Measurements from ENCODE around the gene MRPL19. TPM values are rescaled to one million over a fixed set of nuclear protein-coding genes. Genes with fewer than 3 reads are reported as not detected.

Gene MRPL19
- total RNA-seq, 1 donor from 2014 or later = 56.8 TPM

DNA sequence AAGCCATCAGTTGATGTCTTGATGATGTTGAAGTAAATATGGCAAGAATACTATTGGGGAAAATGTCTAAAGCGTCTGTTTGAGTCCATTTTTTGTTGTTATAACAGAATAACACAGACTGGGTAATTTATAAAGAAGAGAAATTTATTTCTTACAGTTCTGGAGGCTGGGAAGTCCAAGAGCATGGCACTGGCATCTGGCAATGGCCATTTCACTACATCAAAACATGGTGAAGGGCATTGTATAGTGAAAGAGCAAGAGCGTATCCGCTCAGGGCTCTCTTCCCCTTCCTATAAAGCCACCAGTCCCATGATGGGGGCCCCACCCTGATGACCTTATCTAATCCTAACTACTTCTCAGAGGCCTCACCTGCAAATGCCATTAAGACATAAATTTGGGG, 29.6 kb upstream of the MRPL19 start:
- no peak for DNase-seq

DNA sequence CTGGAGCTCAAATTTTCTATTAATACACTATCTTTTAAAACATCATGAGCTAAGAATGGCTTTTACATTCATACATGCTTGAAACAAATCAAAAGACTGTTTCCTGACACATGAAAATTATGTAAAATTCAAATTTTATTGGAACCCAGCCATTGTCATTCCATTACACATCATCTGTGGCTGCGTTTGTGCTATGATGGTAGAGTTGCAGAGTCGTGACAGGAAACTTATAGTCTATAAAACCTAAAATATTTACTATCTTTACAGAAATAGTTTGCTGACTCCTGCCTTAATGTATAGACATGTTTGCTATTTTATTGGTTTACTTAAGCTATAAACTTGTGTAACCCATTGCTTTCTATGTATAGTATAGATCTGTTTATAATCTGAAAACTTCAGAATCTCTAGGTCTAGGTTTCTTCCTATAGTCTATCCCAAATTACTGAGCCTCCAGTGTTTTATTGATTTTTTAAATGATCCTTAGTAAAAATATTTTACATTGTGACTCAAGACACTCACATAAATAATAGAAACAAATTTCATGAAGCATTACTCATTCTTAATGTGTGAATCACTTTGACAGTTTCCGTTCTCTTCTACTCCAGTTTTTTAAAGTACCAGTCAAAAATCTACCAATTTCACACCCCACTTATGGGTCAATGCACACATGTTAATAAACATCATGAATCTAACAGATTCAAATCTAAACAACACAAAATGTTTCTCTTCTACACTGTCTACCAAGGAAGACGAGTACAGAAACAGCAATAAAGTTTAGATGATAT, 26.4 kb upstream of the MRPL19 start:
- DNase-seq = no peak

DNA sequence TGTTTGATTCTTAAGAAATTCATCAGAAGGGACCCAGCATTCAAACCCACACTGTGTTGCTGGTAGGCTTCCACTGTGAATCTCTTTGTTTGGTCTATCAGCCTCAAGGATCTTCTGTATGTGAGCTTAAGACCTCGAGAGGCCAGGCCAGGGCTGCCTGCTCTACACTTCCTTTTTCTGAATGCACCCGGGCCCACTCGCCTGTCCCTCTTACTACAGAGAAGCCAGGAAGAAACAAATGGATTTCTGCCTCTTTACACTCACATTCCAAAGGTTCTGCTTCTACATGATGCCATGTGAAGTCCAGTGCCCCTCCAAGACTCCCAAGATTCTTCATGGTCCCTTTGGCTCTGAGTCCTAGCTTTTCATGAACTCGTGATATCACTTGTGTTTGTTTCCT, 25.4 kb upstream of the MRPL19 start:
- no peak for DNase-seq

DNA sequence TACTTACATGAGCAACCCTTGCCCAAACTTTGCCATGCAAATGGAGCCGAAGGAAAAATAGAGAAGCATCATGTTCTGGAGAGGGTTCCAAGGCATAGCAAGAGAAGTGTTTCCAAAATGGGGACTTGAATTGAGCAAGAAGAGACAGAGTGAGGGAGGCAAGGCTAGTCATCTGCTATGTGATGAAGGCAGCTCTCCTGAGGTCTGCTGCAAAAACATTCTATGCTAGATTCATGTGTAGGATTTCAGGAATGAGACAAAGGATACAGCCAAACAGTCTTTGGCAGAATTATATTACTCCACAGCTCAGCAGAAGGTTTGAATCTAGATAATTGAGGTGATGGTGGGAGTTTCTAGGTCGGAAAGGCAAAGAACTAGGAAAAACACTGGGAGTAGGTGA, 24.1 kb upstream of the MRPL19 start:
- no peak for DNase-seq

DNA sequence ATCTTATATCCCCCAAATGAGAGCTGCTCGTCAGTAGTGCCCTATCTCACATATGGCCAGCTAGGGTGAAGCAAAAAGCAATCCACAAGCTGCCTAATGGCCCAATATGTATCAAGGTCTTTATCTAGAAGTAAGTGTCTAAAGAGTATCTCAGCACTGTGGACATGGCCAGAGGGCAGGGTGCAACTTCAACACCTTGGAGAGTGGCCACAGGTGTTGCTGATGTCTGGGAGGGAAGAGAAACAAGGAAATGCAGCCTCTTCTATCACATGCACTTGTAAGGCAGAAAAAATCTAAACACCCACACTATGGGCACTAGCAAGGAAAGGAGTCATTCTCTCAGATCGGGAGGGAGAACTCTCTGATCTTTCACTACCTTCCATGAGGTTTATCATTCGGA, 23.7 kb upstream of the MRPL19 start:
- DNase-seq = no peak

DNA sequence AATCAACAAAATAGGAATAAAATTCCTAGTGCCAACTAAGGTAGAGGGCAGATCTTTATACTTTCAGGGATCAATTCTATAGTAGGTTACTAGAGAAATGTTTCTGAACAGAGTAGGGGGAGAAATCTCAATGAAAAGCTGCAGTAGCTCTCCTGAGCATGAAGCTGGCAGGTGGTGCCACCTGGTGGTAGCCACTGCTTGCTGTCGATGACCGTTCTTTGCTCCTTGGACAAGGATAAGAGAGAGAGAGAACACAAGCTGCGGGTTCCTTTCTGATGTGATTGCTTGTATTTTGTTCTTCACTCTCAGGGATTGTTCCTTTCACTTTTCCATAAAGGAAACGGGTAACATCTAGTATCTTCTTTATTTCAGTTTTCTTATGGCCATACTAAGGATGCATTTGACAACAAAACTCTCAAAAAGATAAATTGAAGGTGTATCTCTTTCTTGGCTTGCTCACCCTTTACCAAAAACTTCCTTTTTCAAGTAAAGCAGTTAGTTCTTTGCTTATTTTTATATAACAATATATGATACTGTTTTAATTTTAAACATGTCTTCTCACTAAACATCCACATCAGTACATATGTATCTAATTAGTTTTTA, 18.6 kb upstream of the MRPL19 start:
- peak; percentile 85 for DNase-seq

DNA sequence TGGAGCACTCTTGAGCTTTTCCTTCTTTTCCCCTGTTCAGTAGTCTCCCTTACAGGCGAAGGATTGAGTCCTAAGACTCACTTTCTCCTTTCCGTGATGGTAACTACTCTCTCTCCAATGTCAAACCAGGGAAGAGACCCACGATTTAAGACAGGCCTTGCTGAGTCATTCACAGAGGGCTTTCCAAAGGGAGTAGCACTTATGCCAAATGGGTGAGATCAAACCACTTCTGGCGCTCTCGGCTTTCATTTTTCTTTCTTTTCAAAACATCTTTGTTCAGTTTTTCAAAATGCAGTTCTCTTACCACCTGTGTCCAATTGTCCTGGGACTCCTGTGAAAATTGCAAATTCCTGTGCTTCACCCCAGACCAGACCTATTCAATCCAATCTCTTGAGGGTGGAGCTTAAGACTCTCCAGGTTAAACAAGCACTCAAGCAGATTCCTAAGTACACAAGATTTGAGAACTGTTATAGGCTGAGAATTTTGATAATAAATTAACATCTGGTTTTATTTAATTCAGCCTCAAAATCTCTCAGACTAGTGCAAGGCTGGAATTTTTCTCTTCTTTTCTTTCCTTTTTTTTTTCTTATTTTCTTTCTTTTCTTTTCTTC, 14.4 kb upstream of the MRPL19 start:
- DNase-seq = peak; percentile 34

DNA sequence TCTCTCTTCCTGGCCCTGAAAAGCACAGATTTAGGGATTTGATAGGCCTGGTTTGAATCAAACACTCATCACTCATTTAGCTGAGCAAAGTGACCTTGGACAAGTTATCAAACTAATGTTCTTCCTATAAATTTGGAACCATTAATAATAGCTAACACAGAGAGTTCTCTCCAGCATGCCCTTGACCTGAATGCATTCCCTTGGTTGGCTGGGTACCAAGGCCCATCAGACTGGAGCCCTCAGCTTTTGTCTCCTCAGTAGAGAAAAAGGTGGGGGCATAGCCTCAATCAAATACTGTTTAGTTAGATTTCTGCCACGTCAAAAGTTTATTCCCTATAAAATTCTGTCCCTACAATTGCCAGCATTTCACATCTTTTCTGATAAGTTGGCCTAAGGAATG, 13.8 kb upstream of the MRPL19 start:
- DNase-seq = no peak

DNA sequence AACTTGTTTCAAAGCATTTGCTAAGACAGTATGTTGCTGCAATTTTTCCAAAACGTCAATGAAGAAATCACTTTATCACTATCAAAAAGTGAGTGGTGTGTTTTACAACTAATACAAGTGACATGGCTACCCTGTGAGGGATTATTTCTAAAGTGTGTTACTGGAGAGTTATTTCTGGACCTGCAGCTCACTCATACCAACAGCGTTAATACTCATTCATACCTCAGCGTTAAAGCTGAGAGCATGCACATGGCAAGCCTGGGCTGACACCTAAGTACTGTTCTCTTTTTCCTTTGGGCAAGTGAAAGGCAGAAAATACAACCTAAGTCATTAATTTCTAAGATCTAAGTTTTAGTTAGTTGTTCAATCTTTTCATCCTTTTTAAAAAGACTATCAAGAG, 13.0 kb upstream of the MRPL19 start:
- DNase-seq = no peak

DNA sequence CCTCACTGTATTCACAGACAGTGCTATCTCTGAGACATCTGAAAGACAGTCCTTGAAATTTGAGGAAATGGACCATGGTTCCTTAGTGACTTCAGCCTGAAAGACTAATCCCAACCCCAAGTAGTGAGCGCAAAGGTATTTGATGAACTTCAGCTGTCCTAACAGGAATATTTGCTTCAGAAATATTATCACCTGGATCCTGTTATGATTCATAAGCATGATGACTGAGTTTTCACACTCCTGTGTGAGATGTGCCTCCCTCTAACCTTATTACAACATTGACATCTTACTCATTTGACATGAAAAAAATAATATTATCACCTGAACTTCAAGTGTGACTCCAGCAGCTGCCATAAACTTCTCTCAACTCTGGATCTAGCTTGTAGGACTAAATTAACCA, 11.6 kb upstream of the MRPL19 start:
- DNase-seq = no peak

DNA sequence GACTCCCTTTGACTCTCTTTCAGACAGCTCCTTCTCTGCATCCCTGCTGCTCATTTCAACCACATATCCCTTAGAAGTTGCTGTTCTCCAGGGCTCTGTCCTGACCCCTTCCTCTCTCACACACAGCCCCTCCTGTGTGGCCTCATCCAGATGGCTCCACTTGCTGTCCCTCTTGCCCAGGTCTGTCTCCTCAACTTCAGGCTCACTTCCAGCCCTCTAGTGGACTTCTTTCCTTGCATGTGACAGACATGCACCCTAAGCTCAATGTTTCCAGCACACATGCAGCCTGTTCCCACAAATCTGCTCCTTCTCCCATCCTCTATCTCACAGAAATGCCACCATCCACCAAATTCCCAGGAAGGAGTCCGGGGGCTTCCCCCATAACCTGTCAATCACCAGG, 9.0 kb upstream of the MRPL19 start:
- no peak for DNase-seq

DNA sequence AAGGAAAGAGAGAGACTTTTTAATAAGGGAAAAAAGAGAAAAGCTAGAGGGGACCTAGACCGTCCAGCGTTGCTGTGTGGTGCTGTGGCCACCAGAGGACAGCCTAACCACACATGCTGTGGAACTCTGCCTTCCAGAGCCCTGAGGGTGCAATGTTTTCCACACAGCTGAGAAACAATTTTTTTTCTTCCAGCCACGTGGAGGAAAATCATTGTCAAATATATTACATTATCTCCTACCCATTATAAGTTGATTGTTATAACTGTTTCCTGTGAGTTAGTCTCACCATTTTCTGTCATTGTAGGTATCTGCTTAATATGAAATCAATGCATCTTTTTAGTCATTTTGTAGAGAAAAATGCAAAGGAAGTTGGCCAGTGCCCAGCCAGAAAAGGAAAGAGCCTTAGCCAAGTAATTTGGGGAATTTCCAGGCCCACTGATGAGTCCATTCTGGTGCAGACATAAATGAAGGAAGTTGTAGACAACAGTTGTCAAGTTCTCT, 5.9 kb upstream of the MRPL19 start:
- peak; percentile 85 for DNase-seq

DNA sequence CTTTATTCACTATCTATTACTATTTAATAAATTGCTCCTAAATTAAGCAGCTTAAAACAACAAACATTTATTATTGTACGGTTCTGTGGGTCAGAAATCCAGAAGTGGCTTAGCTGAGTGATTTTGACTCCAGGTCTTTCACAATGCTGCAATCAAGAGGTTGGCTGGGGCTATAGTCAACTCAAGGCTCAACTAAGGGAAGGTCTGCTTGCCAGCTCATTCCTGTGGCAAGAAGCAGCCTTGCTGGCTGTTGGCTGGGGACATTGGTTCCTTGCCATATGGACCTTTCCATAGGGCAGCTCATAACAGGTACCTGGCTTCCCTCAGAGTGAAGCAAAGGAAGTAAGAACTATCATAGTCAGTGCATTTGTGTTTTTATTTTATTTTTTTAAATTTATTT, 5.0 kb upstream of the MRPL19 start:
- no peak for DNase-seq

DNA sequence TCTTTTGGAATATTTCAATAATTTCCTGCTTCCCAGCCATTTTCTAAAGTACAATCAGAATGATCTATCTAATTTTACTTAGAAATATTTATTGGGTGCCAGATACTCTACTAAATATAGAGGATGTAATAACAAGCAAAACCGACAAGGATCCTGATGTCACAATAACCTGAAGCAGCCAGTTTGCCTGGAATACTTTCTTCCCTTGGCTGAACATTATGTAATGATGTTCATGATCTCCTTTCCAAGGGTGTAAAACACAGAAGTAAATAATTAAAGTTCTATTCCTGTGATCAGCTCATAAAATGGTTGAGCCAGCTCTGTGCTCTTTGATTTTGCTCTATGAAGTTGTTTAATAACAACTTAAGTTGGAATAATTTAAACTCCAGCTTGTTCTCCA, 2.6 kb upstream of the MRPL19 start:
- no peak for DNase-seq

DNA sequence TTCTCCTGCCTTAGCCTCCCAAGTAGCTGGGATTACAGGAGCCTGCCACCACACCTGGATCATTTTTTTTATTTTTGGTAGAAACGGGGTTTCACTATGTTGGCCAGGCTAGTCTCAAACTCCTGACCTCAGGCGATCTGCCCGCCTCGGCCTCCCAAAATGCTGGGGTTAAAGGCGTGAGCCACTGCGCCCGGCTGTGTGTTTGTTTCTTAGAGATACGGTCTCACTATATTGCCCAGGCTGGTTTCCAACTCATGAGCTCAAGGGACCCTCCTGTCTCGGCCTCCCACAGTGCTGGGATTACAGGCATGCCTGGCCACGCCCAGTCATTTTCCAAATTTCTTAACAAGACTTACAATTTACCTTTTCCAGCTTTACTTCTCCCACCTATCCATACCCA, 940 bp upstream of the MRPL19 start:
- DNase-seq = no peak

DNA sequence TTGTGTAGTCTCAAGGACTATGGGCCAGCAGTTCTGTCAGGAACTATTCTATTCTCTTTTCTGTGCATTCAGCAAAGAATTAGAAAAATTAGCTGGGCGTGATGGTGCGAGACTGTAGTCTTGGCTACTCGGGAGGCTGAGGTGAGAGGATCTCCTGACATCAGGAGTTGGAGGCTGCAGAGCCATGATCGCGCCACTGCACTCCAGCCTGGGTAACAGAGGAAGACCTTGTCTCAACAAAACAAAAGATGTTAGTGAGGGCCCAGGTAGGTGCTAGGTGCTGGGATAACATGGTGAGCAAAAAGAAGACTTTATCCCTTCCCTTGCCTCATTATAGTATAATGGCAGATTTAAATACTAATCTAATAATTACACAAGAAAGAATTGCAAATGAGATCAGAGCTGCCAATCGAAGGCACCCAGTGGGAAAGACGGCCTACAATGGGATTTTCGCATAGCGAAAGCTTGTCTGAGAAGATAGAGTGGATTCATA, 447 bp upstream of the MRPL19 start:
- DNase-seq = no peak

DNA sequence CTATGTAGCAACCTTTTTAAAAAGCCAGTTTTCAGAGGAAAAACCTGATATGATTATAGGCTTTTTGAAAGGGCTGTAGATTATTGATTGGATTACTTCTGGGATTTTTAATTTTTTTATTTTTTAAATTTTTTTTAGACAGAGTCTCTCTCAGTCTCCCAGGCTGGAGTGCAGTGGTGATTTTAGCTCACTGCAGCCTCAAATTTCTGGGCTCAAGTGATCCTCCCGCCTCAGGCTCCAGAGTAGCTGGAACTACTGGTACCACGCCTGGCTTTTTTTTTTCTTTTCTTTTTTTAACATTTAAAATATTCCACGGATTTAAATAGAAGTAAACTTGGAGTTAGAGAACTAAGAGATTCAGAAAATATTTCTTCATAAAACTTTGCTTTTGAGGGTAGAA, 1.2 kb downstream of the MRPL19 start:
- no peak for DNase-seq

DNA sequence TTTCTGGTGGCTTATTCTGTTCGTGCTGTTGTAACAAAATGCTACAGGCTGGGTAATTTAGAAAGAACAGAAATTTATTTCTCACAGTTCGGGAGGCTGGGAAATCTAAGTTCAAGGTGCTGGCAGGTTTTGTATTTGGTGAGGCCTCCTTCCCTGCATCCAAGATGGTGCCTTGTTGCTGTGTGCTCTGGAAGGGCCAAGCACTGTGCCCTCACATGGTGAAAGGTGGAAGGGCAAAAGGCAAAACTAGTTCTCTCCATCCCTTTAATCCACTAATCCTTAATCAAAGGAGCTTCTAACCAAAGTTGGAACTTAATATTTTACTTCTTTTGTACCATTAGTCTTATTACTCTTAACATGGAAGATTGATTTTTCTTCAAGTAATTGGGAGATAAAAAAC, 7.4 kb downstream of the MRPL19 start:
- DNase-seq = no peak

DNA sequence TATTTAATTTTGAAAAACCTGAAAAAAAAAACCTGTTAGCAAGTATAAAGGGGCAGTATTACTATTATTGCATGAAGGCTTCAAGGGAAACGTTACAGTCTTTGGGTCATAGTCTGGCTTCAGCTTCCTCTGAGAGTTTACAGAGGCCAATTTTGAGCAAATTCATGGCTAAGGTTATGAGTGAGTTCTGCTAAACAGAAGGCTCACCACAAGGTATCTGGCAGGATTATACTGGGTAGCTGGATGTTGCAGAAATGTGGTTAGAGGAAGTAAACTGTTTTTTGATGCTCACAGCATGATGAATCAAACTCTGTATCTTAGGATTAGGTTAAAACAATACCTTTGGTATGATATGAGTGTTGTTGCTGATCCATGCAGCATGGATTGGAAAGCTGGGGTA, 9.3 kb downstream of the MRPL19 start:
- no peak for DNase-seq

DNA sequence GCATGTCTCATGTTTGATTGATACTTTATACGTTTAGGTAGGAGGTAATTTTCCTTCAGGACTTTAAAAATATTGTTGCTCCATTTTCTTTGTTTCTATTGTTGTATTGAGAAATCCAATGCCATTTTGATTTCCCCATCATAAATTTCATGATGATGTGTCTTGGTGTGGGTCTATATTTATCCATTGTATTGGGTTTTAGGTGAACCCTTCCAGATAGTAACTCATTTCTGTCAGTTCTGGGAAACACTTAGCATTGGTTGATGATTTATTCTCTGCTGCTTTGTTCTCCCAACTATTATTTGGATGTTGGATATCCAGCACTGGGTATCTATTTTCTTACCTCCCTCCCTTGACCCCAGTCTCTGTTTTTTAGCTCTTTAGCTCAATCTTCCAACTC, 10.0 kb downstream of the MRPL19 start:
- no peak for DNase-seq

DNA sequence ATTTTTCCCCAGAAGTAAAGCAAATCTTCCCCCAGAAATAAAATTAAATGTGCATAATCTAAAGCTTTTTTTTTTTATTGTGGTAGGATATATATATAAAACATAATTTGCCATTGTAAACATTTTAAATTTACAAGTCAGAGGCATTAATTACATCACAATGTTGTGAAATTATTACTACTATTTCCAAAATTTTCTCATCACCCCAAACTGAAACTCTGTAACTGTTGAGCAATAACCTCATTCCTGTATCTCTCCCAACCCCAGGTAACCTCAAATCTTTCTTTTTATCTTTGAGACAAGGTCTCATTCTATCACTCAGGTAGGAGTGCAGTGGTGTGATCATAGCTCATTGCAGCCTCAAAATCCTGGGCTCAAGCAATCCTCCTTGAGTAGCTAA, 11.2 kb downstream of the MRPL19 start:
- no peak for DNase-seq

DNA sequence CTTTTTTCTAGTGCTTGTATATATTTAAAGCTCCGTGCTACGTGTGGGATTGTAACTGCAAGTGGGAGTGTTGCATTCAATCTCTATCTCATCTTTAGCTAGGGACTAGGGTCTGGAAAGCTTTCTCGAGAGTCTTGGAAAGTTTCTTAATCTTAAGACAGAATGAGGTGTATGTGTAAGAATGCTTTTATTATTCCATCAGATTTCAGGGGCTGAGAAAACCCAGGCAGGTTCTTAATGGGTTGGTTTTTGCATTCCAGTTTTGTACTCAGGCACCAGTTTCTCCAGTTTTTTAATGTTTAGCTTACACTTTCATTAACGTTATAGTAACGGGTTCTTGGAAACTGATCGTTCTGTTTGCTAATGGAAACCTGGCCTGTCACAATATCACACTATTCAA, 20.3 kb downstream of the MRPL19 start:
- no peak for DNase-seq

DNA sequence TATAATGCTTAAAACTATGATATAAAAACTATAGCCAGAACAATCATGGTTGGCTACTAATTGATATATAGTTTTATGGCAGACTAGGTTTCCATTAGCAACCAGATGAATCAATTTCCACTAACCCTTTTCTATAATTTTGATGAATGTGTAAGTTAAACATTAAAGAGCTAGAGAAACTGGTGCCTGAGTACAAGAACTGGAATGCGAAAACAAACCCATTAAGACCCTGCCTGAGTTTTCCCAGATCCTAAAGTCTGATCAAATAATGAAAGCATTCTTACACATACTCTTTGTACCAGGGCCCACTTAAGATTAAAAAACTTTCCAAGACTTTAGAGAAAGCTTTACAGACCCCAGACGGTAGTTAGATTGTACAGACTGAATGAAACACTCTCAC, 21.3 kb downstream of the MRPL19 start:
- DNase-seq = no peak

DNA sequence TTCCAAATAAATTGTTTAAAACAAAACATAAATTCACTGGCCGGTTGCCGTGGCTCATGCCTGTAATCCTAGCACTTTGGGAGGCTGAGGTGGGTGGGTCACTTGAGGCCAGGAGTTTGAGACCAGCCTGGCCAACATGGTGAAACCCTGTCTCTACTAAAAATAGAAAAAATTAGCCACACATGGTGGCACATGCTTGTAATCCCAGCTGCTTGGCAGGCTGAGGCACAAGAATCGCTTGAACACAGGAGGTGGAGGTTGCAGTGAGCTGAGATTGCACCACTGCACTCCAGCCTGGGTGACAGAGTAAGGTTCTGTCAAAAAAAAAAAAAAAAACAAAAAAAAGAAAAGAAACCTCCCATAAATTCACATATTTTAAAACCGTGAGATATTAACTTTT, 28.8 kb downstream of the MRPL19 start:
- peak; percentile 16 for DNase-seq
